Stomach (tissue), 9 donors: ENCODE measurements around the gene RAB13. TPM values are rescaled to one million over a fixed set of nuclear protein-coding genes. Genes with fewer than 3 reads are reported as not detected.

ENCODE experiments used
- DNase-seq, 2 donors: peaks; one replicate each; pipeline versions ENCODE4 v3.0.0 to v3.0.0-alpha.2; 2013 to 2019
- H3K27ac ChIP-seq, 5 donors: fragments of 200-600 bp in 4 of 5; sonication (generic) in 4 of 5; one replicate each; pipeline ENCODE4 v1.5.1; 2013 to 2019; ENCODE audit warnings: mild to moderate bottlenecking in 1 of 5, moderate library complexity in 1 of 5
- H3K27me3 ChIP-seq, 3 donors: fragments of 200-600 bp; sonication (generic); one replicate each; pipeline ENCODE4 v1.5.1; 2017 to 2019; ENCODE audit warnings: mixed run types in 1 of 3
- H3K36me3 ChIP-seq, 4 donors: fragments of 200-600 bp; sonication (generic); 1 replicate in 3 of 4; 2 replicates in 1 of 4; pipeline ENCODE4 v1.5.1; 2016 to 2019
- H3K4me1 ChIP-seq, 4 donors: fragments of 200-600 bp; sonication (generic); one replicate each; pipeline ENCODE4 v1.5.1; 2016 to 2019
- H3K4me3 ChIP-seq, 4 donors: fragments of 200-600 bp; sonication (generic) in 3 of 4; one replicate each; pipeline ENCODE4 v1.5.1; 2016 to 2019; ENCODE audit warnings: mild to moderate bottlenecking in 1 of 4
- H3K9me3 ChIP-seq, 4 donors: fragments of 200-600 bp; sonication (generic); one replicate each; pipeline ENCODE4 v1.5.1; 2016 to 2019
- EP300 ChIP-seq: sonication (generic); formaldehyde crosslinking; IDR thresholded peaks from one replicate; pipeline ENCODE4 v1.6.1; 2017; ENCODE audit warnings: antibody characterized with exemption
- POLR2A ChIP-seq, 4 donors: fragments of 450-650 bp; IDR thresholded peaks; one replicate each; pipeline ENCODE4 v1.6.1; 2016; ENCODE audit warnings: antibody characterized with exemption in 4 of 4, control low read depth in 2 of 4, mild to moderate bottlenecking in 1 of 4, moderate library complexity in 1 of 4
- POLR2AphosphoS5 ChIP-seq, 3 donors: sonication (generic); formaldehyde crosslinking; IDR thresholded peaks; one replicate each; pipeline ENCODE4 v1.6.1; 2016; ENCODE audit warnings: antibody characterized with exemption in 3 of 3
- WGBS, 5 donors: extraction: QIAGEN DNeasy Blood & Tissue Kit in 3 of 5; methylation state at CpG; one replicate each; pipeline versions ENCODE4 v1.1.5 to v1.1.7; 2013 to 2018; 5-methylcytosine and 5-hydroxymethylcytosine counted together
- intact Hi-C: fragments of 100-400 bp; cut with DNase I; formaldehyde crosslinking; loops from one replicate; pipeline ENCODE4 v1.15.1; 2023; ENCODE audit warnings: low total_unique reads
- polyA plus RNA-seq, 3 donors: library from polyadenylated mRNA; stranded (reverse); fragments of 200-250 nt; gene quantifications; one replicate each; pipeline ENCODE4 v1.2.3, GENCODE V29; 2013
- total RNA-seq, 5 donors: library from RNA; depleted of rRNA; stranded (reverse); fragments of >200 nt; gene quantifications; one replicate each; pipeline versions ENCODE4 v1.1.0 to v1.2.3, GENCODE V29; 2014 to 2016
- TF ChIP-seq, protein P1 (sequence below), 7 experiments: fragments of 450-650 bp in 4 of 7; fragments of 200-600 bp in 3 of 7; sonication (generic) in 3 of 7; IDR thresholded peaks; one replicate each; pipeline ENCODE4 v1.5.1; 2016 to 2019; ENCODE audit warnings: antibody characterized with exemption in 7 of 7, control low read depth in 2 of 7, mild to moderate bottlenecking in 1 of 7
- donor health status: healthy with polysubstance abuse.
- donor health status: Bipolar disorder and iron deficiency.
- donor health status: healthy.

RAB13 gene
- total and polyA plus RNA-seq, 8 donors, result 35.5 to 730 (median 73.3) TPM

DNA sequence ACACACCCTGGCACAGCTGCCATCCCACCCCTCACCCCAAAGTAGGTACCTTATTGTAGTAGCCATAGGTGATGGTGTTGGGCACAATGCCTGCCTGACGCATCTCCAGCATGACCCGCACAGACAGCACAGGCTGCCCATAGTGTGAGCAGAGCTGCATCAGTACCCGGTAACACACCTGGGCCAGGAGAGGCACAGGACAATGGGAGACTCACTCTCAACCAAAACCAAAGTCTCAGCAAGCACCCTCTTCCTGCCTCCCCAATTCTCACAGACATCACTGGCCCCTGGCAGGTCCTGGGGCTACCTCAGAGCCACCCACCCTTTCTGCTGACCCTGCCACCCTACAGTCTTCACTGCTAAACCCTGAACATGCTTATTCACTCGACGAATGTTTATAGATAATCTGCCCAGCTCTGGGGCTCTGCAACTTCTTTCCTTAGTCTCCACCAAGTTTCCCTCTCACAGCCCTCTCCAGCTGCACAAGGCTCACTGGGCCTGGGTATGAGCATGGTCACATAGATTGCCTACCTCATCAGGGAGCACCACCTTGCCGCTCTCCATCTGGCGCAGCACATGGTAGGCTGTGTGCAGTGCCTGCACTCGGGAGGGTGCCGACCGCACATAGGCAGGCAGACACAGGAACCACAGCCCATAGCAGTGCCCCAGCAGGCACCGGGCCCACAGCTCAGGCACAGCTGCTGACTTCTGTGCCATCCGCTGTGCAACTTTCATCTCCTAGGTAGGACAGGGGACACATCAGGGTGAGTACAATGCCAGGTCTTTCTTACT is 49.9 kb downstream of the RAB13 start:
- Histone ChIP-seq H3K36me3 (peaks cover 88 to 100% (median 99%) of the 10 kb centered on the region in 4 donors), H3K9me3 (no peaks in the 10 kb centered on the region), H3K4me1 (no peaks in the 10 kb centered on the region), H3K4me3 (no peak overlapping the region), H3K27me3 (no peaks in the 10 kb centered on the region), H3K27ac (no peak overlapping the region)
- 94 to 97% (median 95%) methylated on average over 12 of the region's 12 CpGs for WGBS, 5 donors
- TF ChIP-seq, protein P1, sequence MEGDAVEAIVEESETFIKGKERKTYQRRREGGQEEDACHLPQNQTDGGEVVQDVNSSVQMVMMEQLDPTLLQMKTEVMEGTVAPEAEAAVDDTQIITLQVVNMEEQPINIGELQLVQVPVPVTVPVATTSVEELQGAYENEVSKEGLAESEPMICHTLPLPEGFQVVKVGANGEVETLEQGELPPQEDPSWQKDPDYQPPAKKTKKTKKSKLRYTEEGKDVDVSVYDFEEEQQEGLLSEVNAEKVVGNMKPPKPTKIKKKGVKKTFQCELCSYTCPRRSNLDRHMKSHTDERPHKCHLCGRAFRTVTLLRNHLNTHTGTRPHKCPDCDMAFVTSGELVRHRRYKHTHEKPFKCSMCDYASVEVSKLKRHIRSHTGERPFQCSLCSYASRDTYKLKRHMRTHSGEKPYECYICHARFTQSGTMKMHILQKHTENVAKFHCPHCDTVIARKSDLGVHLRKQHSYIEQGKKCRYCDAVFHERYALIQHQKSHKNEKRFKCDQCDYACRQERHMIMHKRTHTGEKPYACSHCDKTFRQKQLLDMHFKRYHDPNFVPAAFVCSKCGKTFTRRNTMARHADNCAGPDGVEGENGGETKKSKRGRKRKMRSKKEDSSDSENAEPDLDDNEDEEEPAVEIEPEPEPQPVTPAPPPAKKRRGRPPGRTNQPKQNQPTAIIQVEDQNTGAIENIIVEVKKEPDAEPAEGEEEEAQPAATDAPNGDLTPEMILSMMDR (IDR thresholded peaks at IDR 0.05), result no peak
- TF ChIP-seq EP300 (no peak), POLR2A (IDR thresholded peaks at IDR 0.05) (no peak), POLR2AphosphoS5 (IDR thresholded peaks at IDR 0.05) (no peak)
- intact Hi-C loops, result no loop called here
- DNase-seq, result no peak

DNA sequence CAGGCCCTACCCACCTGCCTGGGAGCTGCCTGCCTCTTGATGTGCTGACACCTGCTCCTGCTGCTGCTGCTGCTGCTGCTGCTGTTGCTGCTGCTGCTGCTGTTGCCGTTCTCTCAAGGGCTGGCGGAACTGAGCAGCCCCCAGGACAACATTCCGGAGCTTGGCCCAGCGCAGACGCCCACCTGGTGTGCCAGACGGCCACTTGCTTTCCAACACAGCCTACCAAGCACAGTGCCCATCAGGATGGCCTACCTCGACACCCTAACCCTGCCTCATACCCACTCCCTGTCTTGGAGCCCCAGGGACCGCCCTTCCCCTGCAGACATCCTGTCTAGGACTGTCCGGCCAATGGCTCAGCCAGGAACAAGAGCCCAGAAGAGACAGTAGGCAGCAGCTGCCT is 51.4 kb downstream of the RAB13 start:
- Histone ChIP-seq H3K27ac (no peak overlapping the region), H3K4me3 (no peak overlapping the region), H3K9me3 (no peaks in the 10 kb centered on the region), H3K27me3 (no peaks in the 10 kb centered on the region), H3K36me3 (peaks cover 81 to 100% (median 99%) of the 10 kb centered on the region in 4 donors), H3K4me1 (no peaks in the 10 kb centered on the region)
- intact Hi-C loops, result no loop called here
- WGBS, 5 donors, result 94 to 97% (median 94%) methylated on average over 8 to 9 of the region's 9 CpGs
- DNase-seq, result no peak
- TF ChIP-seq POLR2AphosphoS5 (IDR thresholded peaks at IDR 0.05), result no peak
- no peak for TF ChIP-seq POLR2A (IDR thresholded peaks at IDR 0.05)
- TF ChIP-seq, protein P1 (IDR thresholded peaks at IDR 0.05), result no peak
- no peak for TF ChIP-seq EP300

DNA sequence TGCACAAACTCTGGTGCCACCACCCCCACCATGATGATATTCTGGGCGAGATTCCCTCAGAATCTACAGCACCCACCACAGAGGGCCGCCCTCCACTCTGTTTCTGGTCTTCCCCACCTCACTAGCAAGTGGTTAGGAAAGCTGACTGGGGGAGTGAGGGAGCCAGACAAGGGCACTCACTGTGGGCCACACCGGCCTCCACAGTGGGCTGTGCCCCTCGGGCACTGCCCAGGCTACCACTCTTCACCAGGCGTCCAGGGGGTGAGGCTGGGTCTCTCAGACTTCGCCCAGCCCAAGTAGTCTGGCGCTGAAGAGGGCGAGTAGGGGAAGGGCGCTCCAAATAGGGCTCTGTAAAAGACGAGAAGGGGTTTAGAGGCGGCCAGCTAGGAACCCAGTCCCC is 52.2 kb downstream of the RAB13 start:
- 94 to 97% (median 96%) methylated on average over 11 of the region's 11 CpGs for WGBS, 5 donors
- H3K36me3 ChIP-seq, result peaks cover 75 to 100% (median 98%) of the 10 kb centered on the region in 4 donors

DNA sequence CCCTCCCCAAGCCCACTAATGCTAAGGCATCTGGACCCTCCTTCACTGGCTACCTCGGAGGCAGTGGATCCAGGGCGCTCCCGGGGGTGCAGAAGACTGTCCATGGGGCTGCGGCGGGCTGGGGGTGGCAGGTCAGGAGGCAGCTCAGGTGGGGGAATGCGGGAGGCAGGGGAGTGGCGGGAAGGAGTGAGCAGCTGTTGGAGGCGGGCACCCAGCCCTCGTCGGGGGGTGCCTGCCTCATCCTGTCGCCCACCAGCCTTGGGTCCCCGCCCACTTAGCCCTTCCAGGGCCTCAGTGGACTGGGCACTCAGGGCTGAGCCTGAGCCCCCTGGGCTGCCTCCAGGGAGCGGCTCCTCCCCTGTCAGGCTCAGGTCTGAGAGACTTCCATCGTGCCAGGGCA is 52.7 kb downstream of the RAB13 start:
- no peak overlapping the region for H3K4me3 ChIP-seq
- 93 to 96% (median 94%) methylated on average over 14 of the region's 14 CpGs; no CpG with 5 or more reads in 1 of the 5 donors for WGBS, 5 donors
- peaks cover 71 to 96% (median 94%) of the 10 kb centered on the region in 4 donors for H3K36me3 ChIP-seq
- no peak overlapping the region for H3K27ac ChIP-seq
- intact Hi-C loops, result no loop called here
- TF ChIP-seq POLR2A (IDR thresholded peaks at IDR 0.05) (no peak), POLR2AphosphoS5 (IDR thresholded peaks at IDR 0.05) (no peak), EP300 (no peak)
- TF ChIP-seq, protein P1 (IDR thresholded peaks at IDR 0.05), result no peak
- no peaks in the 10 kb centered on the region for H3K9me3 ChIP-seq
- H3K27me3 ChIP-seq, result no peaks in the 10 kb centered on the region
- DNase-seq, result no peak
- no peaks in the 10 kb centered on the region for H3K4me1 ChIP-seq

More for the DNA sequence above, 52.2 kb downstream of the RAB13 start:
- H3K27me3 ChIP-seq, result no peaks in the 10 kb centered on the region
- H3K9me3 ChIP-seq, result no peaks in the 10 kb centered on the region
- H3K4me3 ChIP-seq, result no peak overlapping the region
- H3K27ac ChIP-seq, result no peak overlapping the region
- H3K4me1 ChIP-seq, result no peaks in the 10 kb centered on the region
- DNase-seq, result no peak
- intact Hi-C loops, result no loop called here
- TF ChIP-seq POLR2AphosphoS5 (IDR thresholded peaks at IDR 0.05) (no peak), EP300 (no peak), POLR2A (IDR thresholded peaks at IDR 0.05) (no peak)
- TF ChIP-seq, protein P1 (IDR thresholded peaks at IDR 0.05), result no peak
